HG02610 (cell line): ENCODE data around the gene SUSD5.
A peak's percentile ranks its signal among the peaks of the same experiment; 100 is the strongest.
"Not testable (repeated sequence)": the region's sequence is repeated elsewhere in the genome, so short reads cannot be mapped to it uniquely, and the experiment has no call there.

ENCODE experiments used
- ATAC-seq: cut with Tn5 transposase; IDR thresholded peaks from one replicate; pipeline ENCODE4 v1.9.1; 2021; ENCODE audit warnings: mild to moderate bottlenecking, moderate library complexity; ENCODE audit not compliant: unreplicated experiment

The SUSD5 gene

DNA sequence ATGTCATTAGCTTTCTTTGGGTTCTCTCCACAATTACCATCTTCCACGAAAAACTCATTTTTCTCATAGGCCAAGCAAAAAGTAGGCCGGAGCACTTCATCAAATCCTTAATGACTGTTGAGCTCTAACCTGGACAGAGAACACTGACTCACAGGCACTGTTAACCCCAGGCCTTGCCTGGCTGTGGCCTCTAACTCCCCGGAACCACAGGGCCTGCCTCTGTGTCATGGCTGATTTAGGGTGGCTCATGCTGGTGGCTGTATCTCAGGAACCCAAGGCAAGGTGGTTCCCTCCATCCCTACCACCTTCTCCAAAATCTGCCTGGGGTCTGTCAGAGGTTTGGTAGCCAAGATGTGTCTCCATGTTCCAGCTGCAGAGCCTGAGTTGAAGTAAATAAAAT, 101.1 kb downstream of the SUSD5 start:
- ATAC-seq: no peak

- no peak for ATAC-seq
These were observed 103.4 kb downstream of the SUSD5 start for GRCh38 chr3:33115024-33115768.

DNA sequence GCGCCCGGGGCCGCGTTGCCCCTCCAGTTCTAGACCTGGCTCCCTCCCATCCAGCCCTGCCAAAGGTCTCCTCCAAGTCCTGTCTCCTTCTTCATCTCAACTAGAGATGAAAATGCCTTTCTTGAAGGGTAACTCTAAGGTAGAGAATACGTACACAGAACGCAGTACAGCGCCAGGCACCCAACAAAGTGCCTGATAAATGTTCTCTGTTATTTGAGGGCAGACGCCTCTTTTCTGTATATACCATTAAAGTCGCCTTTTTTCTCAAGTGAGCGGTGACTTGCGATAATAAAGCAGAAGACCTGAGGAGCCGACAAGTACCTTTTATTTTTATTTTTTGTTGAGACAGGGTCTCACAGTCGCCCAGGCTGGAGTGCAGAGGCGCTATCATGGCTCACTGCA, 104.0 kb downstream of the SUSD5 start:
- no peak for ATAC-seq

DNA sequence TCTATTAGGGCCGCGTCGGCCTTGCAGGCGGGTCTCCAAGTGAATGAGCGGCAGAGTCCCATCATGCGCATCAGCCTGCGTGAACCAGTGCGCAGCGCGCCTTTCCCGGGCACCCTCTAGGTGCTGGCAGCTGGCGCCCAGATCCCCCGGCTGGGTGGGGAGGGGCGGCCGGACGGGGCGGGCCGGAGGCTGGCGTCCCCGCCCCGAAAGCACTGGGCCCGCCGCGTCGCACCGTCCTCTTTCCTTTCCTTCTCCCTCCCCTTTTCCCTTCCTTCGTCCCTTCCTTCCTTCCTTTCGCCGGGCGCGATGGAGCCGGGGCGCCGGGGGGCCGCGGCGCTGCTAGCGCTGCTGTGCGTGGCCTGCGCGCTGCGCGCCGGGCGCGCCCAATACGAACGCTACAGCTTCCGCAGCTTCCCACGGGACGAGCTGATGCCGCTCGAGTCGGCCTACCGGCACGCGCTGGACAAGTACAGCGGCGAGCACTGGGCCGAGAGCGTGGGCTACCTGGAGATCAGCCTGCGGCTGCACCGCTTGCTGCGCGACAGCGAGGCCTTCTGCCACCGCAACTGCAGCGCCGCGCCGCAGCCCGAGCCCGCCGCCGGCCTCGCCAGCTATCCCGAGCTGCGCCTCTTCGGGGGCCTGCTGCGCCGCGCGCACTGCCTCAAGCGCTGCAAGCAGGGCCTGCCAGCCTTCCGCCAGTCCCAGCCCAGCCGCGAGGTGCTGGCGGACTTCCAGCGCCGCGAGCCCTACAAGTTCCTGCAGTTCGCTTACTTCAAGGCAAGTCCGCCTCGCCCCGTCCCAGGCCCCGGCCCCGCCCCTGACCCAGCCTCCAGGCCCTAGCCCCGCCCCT, 104.6 kb downstream of the SUSD5 start, which contains the start of gene CRTAP:
Gene CRTAP (plus strand): TSS at position 243 of the 850 bp plus-strand sequence. CDS start 64 bp downstream, at position 307.
- peak; percentile 82 for ATAC-seq

DNA sequence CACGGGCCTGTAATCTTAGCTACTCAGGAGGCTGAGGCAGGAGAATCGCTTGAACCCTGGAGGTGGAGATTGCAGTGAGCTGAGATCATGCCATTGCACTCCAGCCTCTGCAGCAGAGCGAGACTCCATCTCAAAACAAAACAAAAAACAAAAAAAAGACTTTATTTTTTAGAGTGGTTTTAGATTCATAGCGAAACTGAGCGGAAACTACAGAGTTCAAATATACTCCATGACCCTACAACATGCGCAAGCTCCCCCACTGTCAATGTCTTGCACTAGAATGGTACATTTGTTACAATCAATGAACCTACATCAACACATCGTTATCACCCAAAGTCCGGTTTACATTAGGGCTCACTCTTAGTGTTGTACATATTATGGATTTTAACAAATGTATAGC, 107.0 kb downstream of the SUSD5 start:
- peak; percentile 42 for ATAC-seq

GRCh38 chr3:33106854-33107253, 111.8 kb downstream of the SUSD5 start:
- ATAC-seq: not testable (repeated sequence)

DNA sequence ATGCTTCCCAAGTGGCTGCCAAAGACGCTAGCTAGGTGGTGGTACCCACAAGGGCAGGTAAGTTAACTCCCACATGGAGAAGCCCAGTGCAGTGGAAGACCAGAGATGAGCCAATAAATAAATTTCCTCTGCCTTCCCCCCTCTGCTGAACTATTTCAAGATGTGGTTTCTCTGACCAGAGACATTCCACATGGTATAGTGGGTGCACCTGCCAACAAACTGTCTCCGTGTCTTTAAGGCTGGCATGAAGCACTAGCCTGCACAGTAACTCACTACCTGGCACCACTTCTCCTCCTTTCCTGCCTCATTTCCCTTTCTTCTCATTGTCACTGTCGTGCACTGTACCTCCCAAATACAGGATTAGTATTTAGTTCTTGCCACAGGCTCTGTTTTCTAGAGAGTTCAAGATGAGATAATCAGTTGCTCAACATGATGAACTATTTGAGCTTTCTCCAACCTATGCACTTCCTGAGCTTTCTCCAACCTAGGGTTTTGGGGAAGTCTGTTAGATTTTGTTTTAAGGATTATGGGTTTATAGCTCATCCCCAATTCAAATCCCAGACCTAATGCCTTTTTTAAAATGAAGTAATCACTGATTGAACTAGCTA, 113.2 kb downstream of the SUSD5 start:
- ATAC-seq: no peak

DNA sequence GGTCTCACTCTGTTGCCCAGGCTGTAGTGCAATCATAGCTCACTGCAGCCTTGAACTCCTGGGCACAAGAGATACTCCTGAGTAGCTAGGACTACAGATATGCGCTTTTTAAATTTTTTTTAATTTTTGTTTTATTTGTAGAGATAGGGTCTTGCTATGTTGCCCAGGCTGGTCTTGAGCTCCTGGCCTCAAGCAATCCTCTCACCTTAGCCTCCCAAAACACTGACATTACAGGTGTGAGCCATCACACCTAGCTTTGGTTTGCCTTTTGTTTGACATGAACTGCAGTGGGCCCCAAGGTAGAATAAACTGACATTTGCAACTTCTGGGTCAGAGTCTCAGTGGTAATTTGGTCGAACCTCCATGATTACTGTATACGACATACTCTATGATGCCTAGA, 113.8 kb downstream of the SUSD5 start:
- no peak for ATAC-seq

DNA sequence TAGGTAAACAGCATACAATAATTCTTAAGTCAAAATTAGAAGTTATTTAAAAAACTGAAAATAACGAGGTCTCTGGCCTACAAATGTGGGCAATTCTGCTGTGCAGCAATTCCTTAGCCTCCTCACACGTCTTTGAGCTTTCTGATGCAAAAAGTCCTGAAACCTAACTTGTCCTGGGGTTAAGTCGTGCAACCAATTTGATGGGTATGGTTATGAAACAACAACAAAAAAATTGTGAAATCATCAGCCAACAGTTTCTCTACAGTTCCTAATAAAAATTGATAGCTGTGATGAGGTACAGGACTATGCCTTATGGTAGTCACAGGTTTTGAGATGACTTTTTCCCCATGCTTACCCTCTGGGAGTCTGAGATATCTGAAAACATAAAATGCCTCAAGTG, 115.1 kb downstream of the SUSD5 start:
- ATAC-seq: no peak

DNA sequence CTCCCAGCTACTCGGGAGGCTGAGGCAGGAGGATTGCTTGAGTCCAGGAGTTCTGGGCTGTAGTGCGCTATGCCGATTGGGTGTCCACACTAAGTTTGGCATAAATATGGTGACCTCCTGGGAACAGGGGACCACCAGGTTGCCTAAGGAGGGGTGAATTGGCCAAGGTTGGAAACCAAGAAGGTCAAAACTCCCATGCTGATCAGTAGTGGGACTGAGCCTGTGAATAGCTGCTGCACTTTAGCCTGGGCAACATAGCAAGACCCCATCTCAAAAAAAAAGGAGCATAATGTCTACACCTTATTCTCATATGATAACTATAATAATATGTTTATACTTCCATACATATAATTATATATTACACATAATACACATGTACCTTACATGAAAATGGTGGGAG, 115.6 kb downstream of the SUSD5 start:
- ATAC-seq: no peak

DNA sequence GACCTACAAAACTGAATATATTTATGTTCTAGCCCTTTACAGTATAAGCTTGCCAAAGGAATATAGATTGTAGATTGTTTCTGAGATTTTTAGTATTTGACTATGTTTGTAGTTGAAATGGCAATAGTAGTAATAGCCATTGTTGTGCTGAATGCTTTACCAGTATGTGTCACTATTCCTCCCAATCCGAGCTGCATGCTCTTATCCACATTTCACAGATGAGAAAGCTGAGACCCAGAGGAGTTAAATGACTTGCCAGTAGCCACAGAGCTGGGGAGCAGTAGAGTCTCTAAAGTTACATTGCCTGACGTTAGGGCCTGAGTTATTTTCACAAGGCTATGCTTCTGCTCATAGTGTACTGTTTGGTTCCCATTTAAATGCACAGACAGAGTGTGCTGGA, 118.4 kb downstream of the SUSD5 start:
- no peak for ATAC-seq
